Colonic mucosa (tissue), 4 donors: ENCODE measurements around the gene TTLL3. TPM values are rescaled to one million over a fixed set of nuclear protein-coding genes. Genes with fewer than 3 reads are reported as not detected.

Experiments
- DNase-seq: peaks from one replicate; pipeline ENCODE4 v3.0.0-alpha.2; 2020
- H3K27ac ChIP-seq: fragments of 200-600 bp; one replicate; pipeline ENCODE4 v1.8.0; 2021
- H3K27me3 ChIP-seq: fragments of 200-600 bp; one replicate; pipeline ENCODE4 v1.8.0; 2021
- H3K36me3 ChIP-seq: fragments of 200-600 bp; one replicate; pipeline ENCODE4 v1.8.0; 2021
- H3K4me1 ChIP-seq: fragments of 200-600 bp; one replicate; pipeline ENCODE4 v1.8.0; 2021; ENCODE audit warnings: mild to moderate bottlenecking
- H3K4me3 ChIP-seq: fragments of 200-600 bp; one replicate; pipeline ENCODE4 v1.8.0; 2021
- H3K9ac ChIP-seq, 2 donors: one replicate each; pipeline ENCODE4 v1.7.0; 2013; ENCODE audit warnings: control low read depth in 2 of 2, low read depth in 2 of 2, low read length in 2 of 2
- H3K9me3 ChIP-seq: fragments of 200-600 bp; one replicate; pipeline ENCODE4 v1.8.0; 2021
- CTCF ChIP-seq: fragments of 200-600 bp; IDR thresholded peaks from one replicate; pipeline ENCODE4 v1.8.0; 2022; ENCODE audit warnings: antibody characterized with exemption, mild to moderate bottlenecking
- intact Hi-C: fragments of 100-400 bp; cut with DNase I; formaldehyde crosslinking; loops from one replicate; pipeline ENCODE4 v1.14.1; 2022
- total RNA-seq, 2 donors: library from RNA; stranded (reverse); fragmentation: NEBNext Ultra II Directional in 1 of 2; extraction: Animal tissue kit (Norgen Biotek cat#: 25700) in 1 of 2; gene quantifications; one replicate each; pipeline ENCODE4 v1.2.1, GENCODE V29; 2021
- donor health status: healthy.
- donor health status: DM: no; HTN: no; CAD: no.
- donor health status: DM: no; HTN: no; CAD: no.

The TTLL3 gene
- total RNA-seq, 2 donors from 2014 or later: 25.0 to 28.7 TPM

- no peak overlapping the region for H3K27ac ChIP-seq
- no peak overlapping the region for H3K9ac ChIP-seq
- peaks cover 6% of the 10 kb centered on the region for H3K4me1 ChIP-seq
- intact Hi-C loops: no loop called here
- no peak for TF ChIP-seq CTCF
- no peaks in the 10 kb centered on the region for H3K36me3 ChIP-seq
- H3K9me3 ChIP-seq: no peaks in the 10 kb centered on the region
- no peaks in the 10 kb centered on the region for H3K27me3 ChIP-seq
- no peak for DNase-seq
- no peak overlapping the region for H3K4me3 ChIP-seq
These were observed 27.9 kb downstream of the TTLL3 start for GRCh38 chr3:9837701-9838582.

GRCh38 chr3:9838856-9839255 lies 28.8 kb downstream of the TTLL3 start:
- H3K4me1 ChIP-seq: peaks cover 9% of the 10 kb centered on the region
- H3K27ac ChIP-seq: no peak overlapping the region
- no peaks in the 10 kb centered on the region for H3K9me3 ChIP-seq
- H3K9ac ChIP-seq: no peak overlapping the region
- no peaks in the 10 kb centered on the region for H3K27me3 ChIP-seq
- H3K36me3 ChIP-seq: no peaks in the 10 kb centered on the region
- H3K4me3 ChIP-seq: no peak overlapping the region
- intact Hi-C loops: no loop called here
- no peak for DNase-seq
- no peak for TF ChIP-seq CTCF

GRCh38 chr3:9841015-9841414 lies 31.0 kb downstream of the TTLL3 start:
- no peak for TF ChIP-seq CTCF
- H3K36me3 ChIP-seq: no peaks in the 10 kb centered on the region
- H3K27ac ChIP-seq: no peak overlapping the region
- DNase-seq: no peak
- H3K9ac ChIP-seq: no peak overlapping the region
- no peaks in the 10 kb centered on the region for H3K9me3 ChIP-seq
- H3K4me1 ChIP-seq: peaks cover 9% of the 10 kb centered on the region
- no peak overlapping the region for H3K4me3 ChIP-seq
- intact Hi-C loops: no loop called here
- H3K27me3 ChIP-seq: no peaks in the 10 kb centered on the region

- H3K4me3 ChIP-seq: peak within 1 kb of the TSS; percentile 67
- DNase-seq: peak; percentile 100
- no peak for TF ChIP-seq CTCF
- H3K27ac ChIP-seq: peak within 1 kb of the TSS; percentile 70
- H3K9ac ChIP-seq: peak within 1 kb of the TSS; percentile 80 to 89
- H3K4me1 ChIP-seq: peaks cover 9% of the 10 kb centered on the region
- no peaks in the 10 kb centered on the region for H3K36me3 ChIP-seq
- H3K27me3 ChIP-seq: no peaks in the 10 kb centered on the region
- intact Hi-C loops: no loop called here
- no peaks in the 10 kb centered on the region for H3K9me3 ChIP-seq
These were observed 33.8 kb downstream of the TTLL3 start, which contains the start of gene RPUSD3 for GRCh38 chr3:9843715-9844438. Gene RPUSD3 (minus strand): TSS chr3:9844008. CDS start chr3:9843990, 18 bp downstream.

GRCh38 chr3:9846231-9846630 lies 36.2 kb downstream of the TTLL3 start:
- intact Hi-C loops: no loop called here
- Histone ChIP-seq H3K27ac (no peak overlapping the region), H3K27me3 (no peaks in the 10 kb centered on the region), H3K4me1 (peaks cover 9% of the 10 kb centered on the region), H3K9ac (no peak overlapping the region), H3K36me3 (no peaks in the 10 kb centered on the region), H3K4me3 (no peak overlapping the region), H3K9me3 (no peaks in the 10 kb centered on the region)
- DNase-seq: no peak
- no peak for TF ChIP-seq CTCF
